PFSK-1 (cell line): ENCODE data around the gene MYCN.

Experiments used
- FOXP2 ChIP-seq: optimal IDR thresholded peaks from 2 replicates; pipeline ENCODE3; 2011; ENCODE audit warnings: borderline replicate concordance, control low read depth, inconsistent platforms; ENCODE audit not compliant: insufficient read depth; ENCODE audit errors: extremely low read length, extremely low read depth
- POLR2AphosphoS5 ChIP-seq: IDR thresholded peaks from 2 replicates; pipeline ENCODE4 v1.6.1; 2012; ENCODE audit warnings: low read depth, mild to moderate bottlenecking, control low read depth, low read length, moderate library complexity
- SIN3A ChIP-seq: IDR thresholded peaks from 2 replicates; pipeline ENCODE4 v1.6.1; 2012; ENCODE audit warnings: mild to moderate bottlenecking, low read length, moderate library complexity, borderline replicate concordance; ENCODE audit not compliant: insufficient read depth
- TAF1 ChIP-seq: IDR thresholded peaks from 2 replicates; pipeline ENCODE4 v1.6.1; 2012; ENCODE audit warnings: low read length, control low read depth, borderline replicate concordance; ENCODE audit not compliant: insufficient read depth
- TF ChIP-seq, protein P1 (sequence below), 2 experiments: IDR thresholded peaks; 2 replicates each; pipeline versions ENCODE4 v1.6.1 to v1.8.0; 2011 to 2012; ENCODE audit warnings: low read depth in 2 of 2, low read length in 2 of 2, control low read depth in 1 of 2, inconsistent platforms in 1 of 2, mild to moderate bottlenecking in 1 of 2, moderate library complexity in 1 of 2; ENCODE audit not compliant: insufficient read depth in 1 of 2

DNA sequence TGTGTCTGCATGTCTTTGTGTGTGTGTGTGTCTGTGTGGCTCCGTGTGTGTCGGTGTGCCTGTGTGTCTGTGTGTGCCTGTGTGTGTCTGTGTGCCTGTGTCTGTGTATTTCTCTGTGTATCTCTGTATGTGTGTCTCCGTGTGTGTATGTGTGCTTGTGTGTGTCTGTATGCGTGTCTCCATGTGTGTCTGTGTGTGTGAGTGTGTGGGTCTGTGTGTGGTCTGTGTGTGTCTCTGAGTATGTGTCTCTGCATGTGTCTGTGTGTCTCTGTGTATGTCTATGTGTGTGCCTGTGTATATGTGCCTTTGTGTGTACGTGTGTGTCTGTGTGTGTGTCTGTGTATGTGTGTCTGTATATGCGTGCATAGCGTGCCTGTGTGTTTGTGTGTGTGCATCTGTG, 45.2 kb downstream of the MYCN start:
- TF ChIP-seq POLR2AphosphoS5 (no peak), TAF1 (no peak), SIN3A (no peak), FOXP2 (no peak)
- TF ChIP-seq, protein P1, sequence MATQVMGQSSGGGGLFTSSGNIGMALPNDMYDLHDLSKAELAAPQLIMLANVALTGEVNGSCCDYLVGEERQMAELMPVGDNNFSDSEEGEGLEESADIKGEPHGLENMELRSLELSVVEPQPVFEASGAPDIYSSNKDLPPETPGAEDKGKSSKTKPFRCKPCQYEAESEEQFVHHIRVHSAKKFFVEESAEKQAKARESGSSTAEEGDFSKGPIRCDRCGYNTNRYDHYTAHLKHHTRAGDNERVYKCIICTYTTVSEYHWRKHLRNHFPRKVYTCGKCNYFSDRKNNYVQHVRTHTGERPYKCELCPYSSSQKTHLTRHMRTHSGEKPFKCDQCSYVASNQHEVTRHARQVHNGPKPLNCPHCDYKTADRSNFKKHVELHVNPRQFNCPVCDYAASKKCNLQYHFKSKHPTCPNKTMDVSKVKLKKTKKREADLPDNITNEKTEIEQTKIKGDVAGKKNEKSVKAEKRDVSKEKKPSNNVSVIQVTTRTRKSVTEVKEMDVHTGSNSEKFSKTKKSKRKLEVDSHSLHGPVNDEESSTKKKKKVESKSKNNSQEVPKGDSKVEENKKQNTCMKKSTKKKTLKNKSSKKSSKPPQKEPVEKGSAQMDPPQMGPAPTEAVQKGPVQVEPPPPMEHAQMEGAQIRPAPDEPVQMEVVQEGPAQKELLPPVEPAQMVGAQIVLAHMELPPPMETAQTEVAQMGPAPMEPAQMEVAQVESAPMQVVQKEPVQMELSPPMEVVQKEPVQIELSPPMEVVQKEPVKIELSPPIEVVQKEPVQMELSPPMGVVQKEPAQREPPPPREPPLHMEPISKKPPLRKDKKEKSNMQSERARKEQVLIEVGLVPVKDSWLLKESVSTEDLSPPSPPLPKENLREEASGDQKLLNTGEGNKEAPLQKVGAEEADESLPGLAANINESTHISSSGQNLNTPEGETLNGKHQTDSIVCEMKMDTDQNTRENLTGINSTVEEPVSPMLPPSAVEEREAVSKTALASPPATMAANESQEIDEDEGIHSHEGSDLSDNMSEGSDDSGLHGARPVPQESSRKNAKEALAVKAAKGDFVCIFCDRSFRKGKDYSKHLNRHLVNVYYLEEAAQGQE (IDR thresholded peaks at IDR 0.05; ENCODE audit: insufficient read depth in 1 of 2, low read depth in 2 of 2, low read length in 2 of 2), result no peak
